Loucy (cell line): ENCODE measurements around the gene TIAM1.

ENCODE experiments used
- H2AFZ ChIP-seq: fragments of 200-600 bp; sonication (generic); 2 replicates; pipeline ENCODE4 v1.6.0; 2016; ENCODE audit warnings: antibody characterized with exemption, mild to moderate bottlenecking, low read length, moderate library complexity
- H3F3A ChIP-seq: fragments of 200-600 bp; 2 replicates; pipeline ENCODE4 v1.6.0; 2016; ENCODE audit warnings: antibody characterized with exemption, low read depth, mild to moderate bottlenecking
- H3K27me3 ChIP-seq: fragments of 200-600 bp; sonication (generic); 2 replicates; pipeline ENCODE4 v1.6.1; 2014; ENCODE audit warnings: low read length, mild to moderate bottlenecking; ENCODE audit not compliant: insufficient read depth, poor library complexity, severe bottlenecking
- H3K36me3 ChIP-seq: fragments of 200-600 bp; sonication (generic); 2 replicates; pipeline ENCODE4 v1.6.1; 2016; ENCODE audit warnings: low read length; ENCODE audit not compliant: insufficient read depth
- H3K4me1 ChIP-seq: fragments of 200-600 bp; sonication (generic); 2 replicates; pipeline ENCODE4 v1.5.1; 2014; ENCODE audit warnings: low read length, mild to moderate bottlenecking; ENCODE audit not compliant: insufficient read depth, poor library complexity, severe bottlenecking
- H3K4me2 ChIP-seq: fragments of 200-600 bp; sonication (generic); 2 replicates; pipeline ENCODE4 v1.6.0; 2014; ENCODE audit warnings: antibody characterized with exemption, low read length, low read depth, mild to moderate bottlenecking; ENCODE audit not compliant: poor library complexity, severe bottlenecking
- H3K4me3 ChIP-seq: fragments of 200-600 bp; sonication (generic); 2 replicates; pipeline ENCODE4 v1.5.1; 2014; ENCODE audit warnings: low read length, mild to moderate bottlenecking, mixed read lengths; ENCODE audit not compliant: poor library complexity, severe bottlenecking
- H3K79me2 ChIP-seq: fragments of 200-600 bp; sonication (generic); 2 replicates; pipeline ENCODE4 v1.6.1; 2014; ENCODE audit warnings: low read length; ENCODE audit not compliant: insufficient read depth
- H3K9ac ChIP-seq: fragments of 200-600 bp; sonication (generic); 2 replicates; pipeline ENCODE4 v1.6.0; 2014; ENCODE audit warnings: mild to moderate bottlenecking, low read depth, low read length, moderate library complexity; ENCODE audit not compliant: poor library complexity, severe bottlenecking
- H3K9me2 ChIP-seq: fragments of 200-600 bp; sonication (generic); replicated peaks from 2 replicates; pipeline ENCODE4 v1.6.1; 2016; ENCODE audit warnings: low read depth, low read length, mixed read lengths
- H3K9me3 ChIP-seq: fragments of 200-600 bp; sonication (generic); 2 replicates; pipeline ENCODE4 v1.6.1; 2014; ENCODE audit warnings: mild to moderate bottlenecking, antibody characterized with exemption, low read length, low read depth; ENCODE audit not compliant: insufficient read depth
- H4K20me1 ChIP-seq: fragments of 200-600 bp; sonication (generic); 2 replicates; pipeline ENCODE4 v1.6.0; 2014; ENCODE audit warnings: antibody characterized with exemption, low read length, mild to moderate bottlenecking; ENCODE audit not compliant: insufficient read depth, poor library complexity, severe bottlenecking
- EZH2phosphoT487 ChIP-seq: fragments of 200-600 bp; IDR thresholded peaks from 2 replicates; pipeline ENCODE4 v1.6.1; 2018; ENCODE audit warnings: antibody characterized with exemption, mild to moderate bottlenecking, moderate library complexity, borderline replicate concordance
- TF ChIP-seq, protein P1 (sequence below): fragments of 200-600 bp; sonication (generic); conservative IDR thresholded peaks from 2 replicates; pipeline ENCODE4 v1.5.1; 2014; ENCODE audit warnings: mild to moderate bottlenecking, antibody characterized with exemption, low read length

The TIAM1 gene

DNA sequence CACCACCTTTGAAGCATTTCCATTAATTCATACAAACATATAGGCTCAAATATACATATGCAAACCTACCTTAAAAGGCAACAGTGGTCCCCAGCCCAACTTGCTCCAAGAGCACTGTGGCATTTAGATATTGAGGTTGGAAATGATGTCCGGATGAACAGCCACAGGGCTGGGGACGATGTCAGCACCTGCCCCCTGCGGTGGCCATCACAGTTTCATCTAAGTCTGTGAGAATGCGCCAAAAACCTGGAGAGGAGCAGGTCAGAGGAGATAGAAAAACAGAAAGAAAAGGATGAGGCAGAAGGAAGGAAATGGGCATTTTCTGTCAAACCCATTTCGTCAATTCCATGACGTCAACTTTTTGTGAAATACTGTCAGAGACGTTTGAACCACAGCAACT is 67.4 kb downstream of the TIAM1 start:
- Histone ChIP-seq H3K9ac (no peak overlapping the region), H3K4me1 (peaks cover 14% of the 10 kb centered on the region), H3K36me3 (0 out of 2 replicates have a peak, but pooled peaks cover 10% of the 10 kb centered on the region), H3K9me2 (no peaks in the 10 kb centered on the region), H3K27me3 (no peaks in the 10 kb centered on the region), H3F3A (no peaks in the 10 kb centered on the region), H3K4me3 (no peak overlapping the region), H3K79me2 (no peaks in the 10 kb centered on the region), H2AFZ (no peak overlapping the region), H4K20me1 (no peaks in the 10 kb centered on the region), H3K9me3 (no peaks in the 10 kb centered on the region), H3K4me2 (no peak overlapping the region)
- TF ChIP-seq EZH2phosphoT487, result no peak
- TF ChIP-seq, protein P1, sequence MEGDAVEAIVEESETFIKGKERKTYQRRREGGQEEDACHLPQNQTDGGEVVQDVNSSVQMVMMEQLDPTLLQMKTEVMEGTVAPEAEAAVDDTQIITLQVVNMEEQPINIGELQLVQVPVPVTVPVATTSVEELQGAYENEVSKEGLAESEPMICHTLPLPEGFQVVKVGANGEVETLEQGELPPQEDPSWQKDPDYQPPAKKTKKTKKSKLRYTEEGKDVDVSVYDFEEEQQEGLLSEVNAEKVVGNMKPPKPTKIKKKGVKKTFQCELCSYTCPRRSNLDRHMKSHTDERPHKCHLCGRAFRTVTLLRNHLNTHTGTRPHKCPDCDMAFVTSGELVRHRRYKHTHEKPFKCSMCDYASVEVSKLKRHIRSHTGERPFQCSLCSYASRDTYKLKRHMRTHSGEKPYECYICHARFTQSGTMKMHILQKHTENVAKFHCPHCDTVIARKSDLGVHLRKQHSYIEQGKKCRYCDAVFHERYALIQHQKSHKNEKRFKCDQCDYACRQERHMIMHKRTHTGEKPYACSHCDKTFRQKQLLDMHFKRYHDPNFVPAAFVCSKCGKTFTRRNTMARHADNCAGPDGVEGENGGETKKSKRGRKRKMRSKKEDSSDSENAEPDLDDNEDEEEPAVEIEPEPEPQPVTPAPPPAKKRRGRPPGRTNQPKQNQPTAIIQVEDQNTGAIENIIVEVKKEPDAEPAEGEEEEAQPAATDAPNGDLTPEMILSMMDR, result no peak

DNA sequence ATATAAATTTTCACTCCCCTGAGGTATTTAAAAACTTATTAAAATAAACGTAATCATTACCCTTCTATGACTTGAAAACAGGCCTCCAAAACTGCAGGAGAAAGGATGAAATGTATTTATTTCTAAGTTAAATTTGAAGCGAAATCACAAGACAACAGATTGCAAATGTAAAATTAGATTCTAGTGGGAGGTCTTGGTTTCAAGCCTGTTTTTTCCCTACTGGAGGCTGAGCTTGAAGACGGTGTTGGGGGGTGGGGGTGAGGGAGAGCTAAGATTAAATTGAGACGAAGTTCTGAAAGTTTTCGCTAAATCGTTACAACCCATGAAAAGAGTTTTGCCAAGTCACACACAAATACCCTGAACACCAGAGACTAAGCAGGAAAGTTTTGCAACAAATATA is 68.2 kb downstream of the TIAM1 start:
- Histone ChIP-seq H3K4me2 (no peak overlapping the region), H3K36me3 (0 out of 2 replicates have a peak, but pooled peaks cover 10% of the 10 kb centered on the region), H2AFZ (no peak overlapping the region), H3K4me1 (peaks cover 14% of the 10 kb centered on the region), H4K20me1 (no peaks in the 10 kb centered on the region), H3K9me2 (no peaks in the 10 kb centered on the region), H3F3A (no peaks in the 10 kb centered on the region), H3K9ac (no peak overlapping the region), H3K9me3 (no peaks in the 10 kb centered on the region), H3K4me3 (no peak overlapping the region), H3K27me3 (no peaks in the 10 kb centered on the region), H3K79me2 (no peaks in the 10 kb centered on the region)
- TF ChIP-seq, protein P1, result no peak
- TF ChIP-seq EZH2phosphoT487, result no peak

DNA sequence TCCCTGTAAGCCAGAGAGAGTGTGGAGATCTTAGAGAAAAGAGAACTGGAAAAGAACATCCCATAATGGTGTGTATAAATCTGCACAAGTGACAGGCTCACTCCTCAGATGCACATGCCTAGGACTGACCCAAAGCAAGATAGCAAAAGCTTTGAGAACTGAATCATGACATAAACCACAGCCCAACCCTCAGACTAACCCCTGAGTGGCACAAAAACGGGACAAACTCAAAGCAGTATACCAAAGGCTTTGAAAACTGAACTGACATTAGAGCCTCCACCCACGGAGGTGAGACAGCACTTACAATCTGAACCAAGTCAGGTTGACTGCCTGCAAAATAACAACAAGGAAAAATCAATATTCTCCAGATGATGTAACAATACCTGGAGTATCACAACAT is 70.8 kb downstream of the TIAM1 start:
- Histone ChIP-seq H2AFZ (no peak overlapping the region), H4K20me1 (no peaks in the 10 kb centered on the region), H3K27me3 (no peaks in the 10 kb centered on the region), H3K4me2 (no peak overlapping the region), H3K4me3 (no peak overlapping the region), H3K9ac (no peak overlapping the region), H3K79me2 (no peaks in the 10 kb centered on the region), H3K9me3 (no peaks in the 10 kb centered on the region), H3K9me2 (no peaks in the 10 kb centered on the region), H3K4me1 (peaks cover 30% of the 10 kb centered on the region), H3K36me3 (0 out of 2 replicates have a peak, but pooled peaks cover 10% of the 10 kb centered on the region), H3F3A (no peaks in the 10 kb centered on the region)
- TF ChIP-seq, protein P1, result no peak
- no peak for TF ChIP-seq EZH2phosphoT487
